GM12892 (cell line): ENCODE measurements around the gene OR4K1. TPM values are rescaled to one million over a fixed set of nuclear protein-coding genes. Genes with fewer than 3 reads are reported as not detected.

ENCODE experiments used
- DNase-seq: peaks from one replicate; pipeline ENCODE4 v3.0.0; 2011; ENCODE audit not compliant: insufficient read length
- FAIRE-seq: peaks from 2 replicates; lab custom pipeline; 2011; peaks lifted over from hg19 to GRCh38; lab: Jason Lieb, UNC
- POLR2A ChIP-seq: IDR thresholded peaks from 2 replicates; pipeline ENCODE4 v1.6.1; 2011; ENCODE audit warnings: low read depth, low read length, control low read depth
- POLR2AphosphoS5 ChIP-seq: IDR thresholded peaks from 2 replicates; pipeline ENCODE4 v1.6.1; 2011; ENCODE audit warnings: low read depth, low read length, control low read depth
- TAF1 ChIP-seq: IDR thresholded peaks from 2 replicates; pipeline ENCODE4 v1.6.1; 2011; ENCODE audit warnings: low read depth, mild to moderate bottlenecking, control low read depth, low read length, borderline replicate concordance
- polyA plus RNA-seq: library from polyadenylated mRNA; unstranded; fragments of >200 nt; gene quantifications from one replicate; pipeline ENCODE4 v1.2.1, GENCODE V29; 2012; ENCODE audit warnings: missing spikeins, inconsistent platforms; ENCODE audit not compliant: missing spikeins

Gene OR4K1, protein sequence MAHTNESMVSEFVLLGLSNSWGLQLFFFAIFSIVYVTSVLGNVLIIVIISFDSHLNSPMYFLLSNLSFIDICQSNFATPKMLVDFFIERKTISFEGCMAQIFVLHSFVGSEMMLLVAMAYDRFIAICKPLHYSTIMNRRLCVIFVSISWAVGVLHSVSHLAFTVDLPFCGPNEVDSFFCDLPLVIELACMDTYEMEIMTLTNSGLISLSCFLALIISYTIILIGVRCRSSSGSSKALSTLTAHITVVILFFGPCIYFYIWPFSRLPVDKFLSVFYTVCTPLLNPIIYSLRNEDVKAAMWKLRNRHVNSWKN
- polyA plus RNA-seq: not detected

DNA sequence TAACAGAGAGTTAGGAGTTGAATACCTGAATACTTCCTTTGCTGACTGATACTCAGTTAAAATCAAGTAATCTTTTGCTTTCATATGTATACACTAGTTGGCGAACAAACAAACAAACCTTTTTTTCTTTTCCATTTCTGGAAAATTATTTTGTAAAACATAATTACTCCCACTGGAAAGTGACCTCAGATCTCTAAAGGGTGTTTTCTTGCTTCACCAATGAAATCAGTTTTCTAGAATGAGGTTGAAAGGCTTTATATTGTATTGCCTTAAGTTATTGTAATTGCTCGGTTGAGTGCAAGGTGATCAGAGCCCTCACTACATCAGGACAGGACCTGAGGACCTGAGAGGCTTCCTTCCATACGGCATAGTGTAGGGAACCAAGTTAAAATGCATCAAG, at the start of gene OR4K1:
TSS of gene OR4K1 (plus strand) at position 301 of the 400 bp plus-strand sequence. CDS start 4,750 bp downstream, outside the sequence.
- DNase-seq: no peak
- no peak for FAIRE-seq
- TF ChIP-seq POLR2AphosphoS5 (no peak), POLR2A (no peak), TAF1 (no peak)

DNA sequence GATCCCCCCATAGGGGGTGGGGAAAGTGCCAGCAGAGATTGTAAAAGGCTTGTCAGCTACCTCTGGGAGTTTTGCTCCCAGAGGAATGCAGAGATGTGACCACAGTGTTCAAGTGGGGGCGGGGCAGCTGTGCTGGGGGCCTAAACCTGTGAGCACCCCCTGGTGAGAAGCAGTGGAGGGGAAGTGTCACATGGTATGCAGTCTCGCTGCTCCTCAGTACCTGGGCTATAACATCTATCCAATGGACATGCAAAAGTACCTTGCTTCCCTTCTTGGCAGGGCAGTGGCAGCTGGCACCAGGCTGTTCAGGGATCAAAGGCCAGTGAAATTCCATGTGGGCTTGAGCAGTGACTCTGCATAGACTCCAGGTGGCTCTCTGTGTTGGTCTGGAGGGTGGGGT, 35.4 kb upstream of the OR4K1 start:
- no peak for DNase-seq
- no peak for TF ChIP-seq POLR2AphosphoS5
- TF ChIP-seq TAF1: no peak
- no peak for TF ChIP-seq POLR2A
- FAIRE-seq: no peak

DNA sequence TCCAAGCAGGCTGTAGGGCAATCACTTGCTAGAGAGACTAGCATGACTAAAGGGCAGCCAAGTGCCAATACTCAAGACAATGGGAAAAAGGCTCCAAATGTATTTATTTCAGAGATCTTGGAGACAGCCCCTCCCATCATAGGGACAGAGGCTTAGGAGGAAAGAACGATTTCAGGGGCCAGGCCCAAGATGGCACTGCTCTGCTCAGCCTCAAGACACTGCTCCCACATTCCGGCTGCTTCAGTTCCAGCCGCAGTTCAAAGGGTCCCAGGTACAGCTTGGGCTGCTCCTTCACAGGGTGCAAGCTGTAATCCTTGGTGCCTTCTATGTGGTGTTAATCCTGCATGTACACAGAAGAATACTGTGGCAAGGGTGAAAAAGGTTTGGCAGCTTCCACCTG, 29.7 kb upstream of the OR4K1 start:
- DNase-seq (no peak), FAIRE-seq (no peak)
- no peak for TF ChIP-seq TAF1
- TF ChIP-seq POLR2AphosphoS5: no peak
- TF ChIP-seq POLR2A: no peak

DNA sequence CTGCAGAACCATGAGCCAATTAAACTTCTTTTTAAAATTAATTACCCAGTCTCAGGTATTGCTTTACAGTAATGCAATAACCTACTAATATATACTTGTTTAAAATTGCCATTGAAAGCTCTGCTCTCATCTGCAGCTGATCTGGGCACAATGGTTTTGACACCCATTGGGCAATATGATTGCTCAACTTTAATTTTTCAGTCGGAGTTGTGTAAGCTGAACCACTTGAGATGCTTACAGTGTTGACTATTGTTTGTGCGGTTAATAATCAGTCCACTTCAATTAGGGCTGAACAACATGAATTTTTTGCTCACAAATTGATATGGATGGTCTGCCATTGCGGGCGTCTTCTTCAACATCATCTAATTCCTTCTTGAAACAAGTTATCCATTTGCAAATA, 28.3 kb upstream of the OR4K1 start:
- no peak for TF ChIP-seq TAF1
- no peak for TF ChIP-seq POLR2AphosphoS5
- TF ChIP-seq POLR2A: no peak
- no peak for FAIRE-seq
- no peak for DNase-seq

DNA sequence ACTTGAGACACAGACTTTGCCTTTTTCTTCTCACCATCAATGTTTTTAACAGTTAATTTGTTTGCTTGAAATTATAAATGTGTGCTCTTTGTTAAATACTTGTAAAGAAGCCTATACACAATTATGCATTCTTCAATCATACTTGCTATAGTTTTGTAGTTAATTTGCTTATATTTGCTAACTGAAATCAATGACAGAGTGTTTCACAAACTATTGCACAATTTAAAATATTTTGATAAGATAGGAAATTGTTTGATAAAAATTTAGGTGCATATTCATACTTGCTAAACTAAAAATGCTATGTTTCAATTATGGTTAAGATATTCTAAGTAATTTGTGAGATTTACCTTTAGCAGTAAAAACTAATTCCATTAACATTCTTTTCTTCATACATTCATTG, 24.1 kb upstream of the OR4K1 start:
- TF ChIP-seq POLR2AphosphoS5: no peak
- no peak for TF ChIP-seq TAF1
- TF ChIP-seq POLR2A: no peak
- FAIRE-seq: no peak
- DNase-seq: no peak

DNA sequence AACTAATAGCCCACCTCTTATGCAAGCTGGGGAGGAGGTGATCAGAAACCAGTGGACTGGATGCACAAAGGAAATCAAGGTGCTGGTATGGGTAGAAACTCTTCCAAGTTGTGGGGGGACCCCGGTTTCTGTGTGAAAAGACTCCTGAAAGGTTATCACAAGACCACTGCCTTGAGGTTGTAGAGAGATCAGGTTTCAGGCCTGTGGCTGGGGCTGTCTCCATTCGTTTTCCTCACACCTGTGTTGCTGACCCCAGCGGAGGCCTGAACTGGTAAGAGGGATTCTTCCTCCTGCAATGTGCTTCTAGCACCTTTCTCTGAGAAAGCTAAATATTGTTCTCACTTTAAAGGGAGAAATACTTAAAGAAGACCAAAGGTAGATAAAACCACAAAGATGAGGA, 19.6 kb upstream of the OR4K1 start:
- DNase-seq (no peak), FAIRE-seq (no peak)
- no peak for TF ChIP-seq TAF1
- TF ChIP-seq POLR2A: no peak
- no peak for TF ChIP-seq POLR2AphosphoS5

DNA sequence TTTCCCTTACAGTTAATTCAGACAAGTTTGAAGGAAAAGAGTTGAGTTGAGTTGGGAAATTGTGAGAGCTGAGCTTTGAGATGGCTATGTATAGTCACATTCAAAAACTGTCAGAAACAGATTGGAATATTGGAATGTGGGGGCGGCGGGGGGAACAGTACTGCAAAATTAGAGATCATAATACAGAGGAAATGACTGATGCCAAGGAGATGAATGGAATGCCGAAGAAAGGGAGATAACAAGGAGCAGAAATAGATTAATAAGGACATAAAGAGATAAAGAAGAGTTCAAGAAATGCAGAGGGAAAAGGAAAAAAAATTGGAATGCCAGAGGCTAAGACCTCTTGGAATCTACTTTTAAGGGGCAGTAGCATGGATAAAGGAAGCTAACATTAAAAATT, 13.5 kb upstream of the OR4K1 start:
- TF ChIP-seq POLR2A: no peak
- no peak for TF ChIP-seq TAF1
- no peak for TF ChIP-seq POLR2AphosphoS5
- no peak for DNase-seq
- FAIRE-seq: no peak

DNA sequence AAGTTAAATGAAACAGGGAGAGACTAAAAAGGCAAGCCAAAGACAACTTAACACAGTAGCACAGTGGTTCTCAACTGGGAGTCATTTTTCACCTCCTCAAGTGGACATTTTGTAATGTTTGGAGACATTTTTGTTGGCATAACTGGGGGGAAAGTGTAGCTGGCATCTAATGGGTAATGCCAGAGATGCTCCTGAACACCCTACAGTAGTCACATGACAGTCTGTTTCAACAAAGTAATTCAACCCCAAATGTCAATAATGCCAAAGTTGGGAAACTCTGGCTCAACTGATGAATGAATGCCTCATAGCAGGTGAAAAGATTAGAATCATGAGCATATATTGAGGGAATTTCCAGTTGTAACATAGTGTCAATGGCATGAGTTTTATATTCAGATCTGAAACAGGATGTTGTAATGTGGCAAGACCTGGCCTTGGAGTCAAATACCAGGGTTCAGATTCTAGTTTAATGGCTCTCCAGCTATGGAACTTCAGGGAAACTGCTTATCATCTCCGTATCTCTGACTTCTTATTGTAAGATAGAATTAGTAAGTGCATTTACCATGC, 12.7 kb upstream of the OR4K1 start:
- TF ChIP-seq TAF1 (no peak), POLR2A (no peak), POLR2AphosphoS5 (no peak)
- FAIRE-seq: no peak

DNA sequence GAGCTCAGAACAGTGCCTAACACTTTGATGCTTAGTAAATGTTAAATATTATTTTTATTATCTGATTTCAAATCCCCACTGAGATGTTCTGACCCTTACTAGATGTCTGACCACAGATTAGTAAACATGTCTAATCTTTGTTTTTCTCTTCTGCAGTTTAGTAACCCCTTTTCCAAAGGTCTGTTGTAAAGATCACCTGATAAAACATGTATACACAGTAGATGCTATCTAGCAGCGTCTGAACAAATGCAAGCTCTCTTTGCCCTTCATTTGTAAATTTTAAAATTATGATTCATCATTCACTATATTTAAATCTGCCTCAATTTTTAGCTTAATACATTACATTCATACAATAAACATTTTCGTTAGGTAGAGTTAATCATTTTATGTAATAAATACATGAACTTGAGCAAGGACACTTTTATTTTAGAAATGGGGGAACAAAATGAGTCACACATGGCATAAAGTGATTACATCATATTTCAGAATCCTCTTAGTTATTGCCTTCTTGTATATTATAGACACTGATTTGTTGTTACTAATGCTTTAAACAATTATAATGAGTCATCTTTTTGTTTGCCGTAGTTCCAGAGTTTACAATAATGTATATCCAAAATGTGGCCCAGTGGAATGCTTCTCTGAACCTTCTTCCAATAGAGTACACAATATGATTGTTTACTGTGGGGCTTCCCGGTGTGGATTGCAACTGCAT, 12.0 kb upstream of the OR4K1 start:
- DNase-seq (no peak), FAIRE-seq (no peak)
- TF ChIP-seq POLR2A (no peak), POLR2AphosphoS5 (no peak), TAF1 (no peak)

More for the DNA sequence above, 12.7 kb upstream of the OR4K1 start:
- no peak for DNase-seq

DNA sequence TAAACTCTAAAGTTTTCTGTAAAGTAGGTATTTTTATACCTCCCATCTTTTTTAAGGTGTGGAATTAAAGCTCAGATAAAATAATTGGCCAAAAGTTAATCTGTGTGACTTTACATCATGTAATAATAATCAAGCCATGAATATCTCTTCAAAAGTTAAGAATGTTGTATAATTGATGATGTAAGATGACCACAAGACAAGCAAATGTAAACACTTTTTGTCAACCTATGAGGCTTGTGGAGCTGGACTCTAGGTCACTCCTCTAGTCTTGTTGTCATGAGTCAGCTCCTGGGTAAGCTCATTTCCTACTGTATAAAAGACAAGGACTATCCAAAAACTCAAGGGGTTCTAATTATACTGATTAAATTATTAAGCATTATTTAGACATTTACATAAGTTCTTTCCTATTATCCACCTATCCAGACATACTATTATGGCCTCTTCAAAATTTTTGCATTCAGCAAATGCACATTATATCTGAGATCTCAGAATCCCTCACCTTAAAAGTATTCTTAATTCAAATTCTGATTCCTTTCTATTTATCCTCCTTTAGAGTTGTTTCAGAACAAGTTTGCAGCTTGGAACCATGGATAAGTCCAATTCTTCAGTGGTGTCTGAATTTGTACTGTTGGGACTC, 10.6 kb upstream of the OR4K1 start, which contains the start of gene OR4K5:
TSS of gene OR4K5 (plus strand) at position 587 of the 637 bp plus-strand sequence. CDS start at position 587, 0 bp downstream.
- TF ChIP-seq POLR2AphosphoS5: no peak
- TF ChIP-seq POLR2A: no peak
- TF ChIP-seq TAF1: no peak
- DNase-seq (no peak), FAIRE-seq (no peak)

DNA sequence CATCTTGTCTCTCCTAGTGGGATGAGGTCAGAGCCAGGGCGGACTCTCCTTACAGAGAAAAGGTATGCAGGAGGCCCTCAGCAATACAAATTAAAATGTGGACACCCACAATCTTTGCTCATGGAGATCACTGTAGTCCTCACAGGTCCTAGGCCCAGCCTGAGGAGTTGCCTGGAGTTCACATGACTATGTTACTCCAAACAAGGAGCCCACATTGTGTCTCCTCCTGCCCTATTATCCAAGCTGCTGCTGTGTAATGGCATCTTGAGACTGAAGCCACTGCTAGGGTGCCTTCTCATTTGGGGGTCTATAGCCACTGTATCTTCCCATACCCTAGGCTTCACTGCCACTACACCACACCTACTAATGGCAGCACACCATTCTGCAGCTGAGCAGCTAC, 11.0 kb downstream of the OR4K1 start:
- DNase-seq: no peak
- FAIRE-seq: no peak
- no peak for TF ChIP-seq TAF1
- no peak for TF ChIP-seq POLR2AphosphoS5
- no peak for TF ChIP-seq POLR2A
